Measurements from ENCODE around the gene ZDHHC5.
"Not testable (repeated sequence)": the region's sequence is repeated elsewhere in the genome, so short reads cannot be mapped to it uniquely, and the experiment has no call there.

Gene ZDHHC5

GRCh38 chr11:57644748-57645688 is 22.9 kb upstream of the ZDHHC5 start:
- peak; percentile 89 to 91 for DNase-seq

- no peak for DNase-seq
Measured at GRCh38 chr11:57645689-57646085, 22.2 kb upstream of the ZDHHC5 start.

GRCh38 chr11:57646194-57646798 is 21.6 kb upstream of the ZDHHC5 start:
- no peak for DNase-seq

GRCh38 chr11:57646799-57647303 is 21.1 kb upstream of the ZDHHC5 start:
- no peak for DNase-seq

GRCh38 chr11:57647372-57647771 is 20.5 kb upstream of the ZDHHC5 start:
- DNase-seq, result no peak

- DNase-seq, result no peak
Measured at GRCh38 chr11:57647960-57648800, 19.7 kb upstream of the ZDHHC5 start.

- DNase-seq, result no peak
Measured at GRCh38 chr11:57648801-57649735, 18.8 kb upstream of the ZDHHC5 start.

- peak in 1 of 2 donors; percentile 34 for DNase-seq
Measured at GRCh38 chr11:57649826-57650738, 17.8 kb upstream of the ZDHHC5 start, which contains the start of gene YPEL4. Gene YPEL4, minus strand, starts transcription at chr11:57649912. Its CDS starts 2,805 bp downstream, at chr11:57647107.

- DNase-seq, result no peak
Measured at GRCh38 chr11:57650739-57651090, 17.2 kb upstream of the ZDHHC5 start.

GRCh38 chr11:57651408-57651807 is 16.5 kb upstream of the ZDHHC5 start:
- DNase-seq, result no peak

GRCh38 chr11:57652230-57652629 is 15.7 kb upstream of the ZDHHC5 start:
- not testable (repeated sequence) for DNase-seq

GRCh38 chr11:57652662-57653061 is 15.3 kb upstream of the ZDHHC5 start:
- no peak for DNase-seq

- no peak for DNase-seq
Measured at GRCh38 chr11:57653163-57653562, 14.8 kb upstream of the ZDHHC5 start.

- DNase-seq, result no peak
Measured at GRCh38 chr11:57656885-57657193, 11.1 kb upstream of the ZDHHC5 start.

GRCh38 chr11:57657194-57658022 is 10.5 kb upstream of the ZDHHC5 start, which contains the start of gene CLP1:
Gene CLP1, plus strand, starts transcription at chr11:57657762. Its CDS starts 1,715 bp downstream, at chr11:57659477.
- peak; percentile 95 to 99 for DNase-seq

GRCh38 chr11:57658023-57658361 is 9.9 kb upstream of the ZDHHC5 start:
- DNase-seq, result no peak

GRCh38 chr11:57659669-57660068 is 8.2 kb upstream of the ZDHHC5 start:
- no peak for DNase-seq

GRCh38 chr11:57662893-57663292 is 5.0 kb upstream of the ZDHHC5 start:
- DNase-seq, result no peak

GRCh38 chr11:57663975-57664374 is 3.9 kb upstream of the ZDHHC5 start:
- no peak for DNase-seq

All from stimulated activated CD4-positive, alpha-beta T cell treated with anti-CD3 and anti-CD28 coated beads, Interleukin-2, amount 100 ng/mL, for 48 hours (primary cell).